COLO668 (cell line): ENCODE measurements around the gene POR.

Source experiments
- DNase-seq: peaks from one replicate; lab custom pipeline; 2025; ENCODE audit not compliant: unreplicated experiment; lab: John Stamatoyannopoulos, UW

The POR gene

DNA sequence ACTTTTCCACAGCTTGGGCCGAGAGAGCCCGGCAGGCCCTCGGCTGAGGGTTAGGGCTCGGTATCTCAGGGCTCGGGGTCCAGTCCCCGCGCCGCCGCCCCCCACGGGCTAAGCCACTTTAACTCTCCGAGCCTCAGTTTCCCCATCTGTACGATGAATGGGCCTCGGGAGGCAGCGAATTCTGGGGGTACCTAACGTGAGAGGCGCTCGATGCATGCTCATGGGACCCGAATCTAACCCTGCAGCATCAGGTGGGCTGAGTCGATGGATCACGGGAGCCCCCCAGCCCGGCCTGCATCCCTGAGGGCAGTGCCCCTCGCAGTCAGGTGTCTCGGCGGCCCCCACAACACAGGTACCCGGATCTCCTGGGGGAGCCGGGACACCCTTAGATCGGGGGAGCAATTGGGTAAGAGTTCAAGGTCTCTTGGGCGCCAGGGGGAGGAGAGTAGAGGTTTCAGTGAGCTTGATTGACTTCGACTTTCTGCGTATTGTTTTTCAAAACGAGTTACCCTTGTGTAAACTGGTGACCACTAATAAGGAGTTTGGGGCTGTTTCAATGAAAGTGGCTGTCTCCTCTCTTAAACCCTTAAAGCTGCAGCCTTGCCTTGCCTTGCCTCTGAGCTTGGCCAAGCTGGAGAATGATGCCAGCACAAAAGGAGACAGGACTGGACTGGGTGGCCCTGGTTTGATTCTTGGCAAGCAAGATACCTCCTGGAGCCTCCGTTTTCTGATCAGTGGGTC, 631 bp downstream of the POR start:
- DNase-seq, result peak; percentile 15

DNA sequence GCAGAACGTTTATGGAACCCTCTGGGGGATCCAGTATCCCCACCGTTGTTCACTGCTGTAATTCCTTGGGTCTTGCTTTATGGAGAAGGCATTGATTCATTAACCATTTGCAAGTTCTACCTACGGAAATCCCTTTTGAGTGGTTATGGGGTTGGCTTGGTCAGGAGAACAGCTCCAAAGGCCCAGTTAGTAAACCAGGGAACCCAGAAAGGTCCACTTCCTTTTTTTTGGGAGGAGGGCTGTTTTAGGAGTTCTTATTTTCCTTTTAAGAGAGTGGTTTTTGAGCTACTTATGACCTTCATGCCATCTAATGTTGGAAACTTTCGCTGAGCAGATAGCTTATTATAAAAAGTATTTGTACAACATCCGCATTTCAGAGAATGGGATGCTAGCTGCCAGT, 1.3 kb downstream of the POR start:
- no peak for DNase-seq

DNA sequence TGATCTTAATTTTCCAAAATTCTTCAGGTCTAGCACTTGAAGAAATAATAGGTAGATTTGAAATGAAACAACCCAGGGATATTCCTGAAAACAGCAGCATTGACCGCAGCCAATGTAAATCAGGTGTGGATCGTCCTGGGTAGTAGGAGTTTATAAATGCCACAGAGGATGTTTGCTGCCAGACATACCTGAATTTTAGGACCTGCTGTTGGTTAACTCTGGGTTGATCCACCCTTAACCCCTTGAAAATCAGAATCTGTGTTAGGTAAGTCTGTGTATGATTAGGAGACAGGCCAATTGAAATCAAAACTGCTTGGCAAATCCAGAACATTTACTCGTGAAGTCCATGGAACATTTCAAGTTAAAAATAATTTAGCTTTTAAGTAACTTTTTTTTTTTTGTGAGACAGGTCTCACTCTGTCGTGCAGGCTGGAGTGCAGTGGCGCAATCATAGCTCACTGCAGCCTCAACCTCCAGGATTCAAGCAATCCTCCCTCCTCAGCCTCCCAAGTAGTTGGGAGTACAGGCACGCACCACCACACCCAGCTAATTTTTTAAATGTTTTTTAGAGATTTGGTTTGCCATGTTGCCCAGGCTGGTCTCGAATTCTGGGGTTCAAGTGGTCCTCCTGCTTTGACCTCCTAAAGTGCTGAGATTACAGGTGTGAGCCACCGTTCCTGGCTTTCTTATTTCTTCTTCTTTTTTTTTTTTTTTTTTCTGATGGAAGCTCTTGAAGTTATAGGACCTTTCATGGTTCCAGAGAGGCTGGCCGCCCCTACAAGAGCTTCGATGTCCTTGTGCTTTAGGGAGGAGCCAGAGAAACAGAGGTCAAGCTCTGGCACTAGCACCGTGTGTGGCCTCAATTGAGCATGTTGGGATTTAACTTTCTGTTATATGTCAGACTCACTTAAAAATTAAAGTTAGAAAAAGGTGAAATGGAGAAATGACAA, 2.0 kb downstream of the POR start:
- no peak for DNase-seq

DNA sequence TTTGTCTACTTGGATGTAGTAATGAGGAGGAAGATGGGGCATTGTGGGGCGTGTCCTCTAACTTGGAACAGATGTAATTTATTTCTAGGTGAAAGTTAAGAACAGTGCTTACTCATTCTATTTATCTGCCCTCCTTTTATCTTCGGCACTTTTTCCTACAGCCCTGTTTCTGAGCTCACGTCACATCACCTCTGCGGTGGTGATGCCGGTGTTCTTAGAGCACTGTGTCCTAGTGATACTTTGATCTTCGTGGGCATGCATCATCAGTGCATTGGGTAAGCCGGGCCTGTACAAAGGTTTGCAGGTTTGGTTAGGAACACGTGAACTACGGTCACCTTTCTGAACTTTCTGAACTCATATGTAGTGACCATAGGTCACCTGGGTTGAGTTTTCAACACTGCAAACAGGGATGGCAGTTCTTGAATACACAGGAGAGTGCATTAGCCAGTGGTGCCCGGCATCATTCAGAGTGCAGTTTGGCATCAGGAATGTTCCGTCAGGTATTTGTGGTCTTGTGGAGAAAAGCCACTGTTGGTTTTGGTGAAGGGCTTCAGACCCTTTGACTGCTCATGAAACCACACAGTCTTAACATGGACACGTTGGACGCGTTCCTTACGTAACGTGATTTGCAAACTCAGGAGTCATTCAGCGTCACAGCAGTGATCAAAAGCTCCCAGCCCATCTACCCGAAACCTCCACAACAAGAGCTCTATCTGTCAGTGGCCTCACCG, 5.6 kb downstream of the POR start:
- no peak for DNase-seq

GRCh38 chr7:75921479-75921878, 6.5 kb downstream of the POR start:
- DNase-seq, result no peak

GRCh38 chr7:75922966-75923603, 8.1 kb downstream of the POR start:
- no peak for DNase-seq

- DNase-seq, result no peak
These were observed 9.3 kb downstream of the POR start for GRCh38 chr7:75924256-75924655.

GRCh38 chr7:75924889-75925288, 9.9 kb downstream of the POR start:
- DNase-seq, result no peak

GRCh38 chr7:75925717-75926435, 10.9 kb downstream of the POR start:
- no peak for DNase-seq

GRCh38 chr7:75928568-75928914, 13.6 kb downstream of the POR start:
- no peak for DNase-seq

GRCh38 chr7:75931680-75932079, 16.7 kb downstream of the POR start:
- DNase-seq, result peak; percentile 68

DNA sequence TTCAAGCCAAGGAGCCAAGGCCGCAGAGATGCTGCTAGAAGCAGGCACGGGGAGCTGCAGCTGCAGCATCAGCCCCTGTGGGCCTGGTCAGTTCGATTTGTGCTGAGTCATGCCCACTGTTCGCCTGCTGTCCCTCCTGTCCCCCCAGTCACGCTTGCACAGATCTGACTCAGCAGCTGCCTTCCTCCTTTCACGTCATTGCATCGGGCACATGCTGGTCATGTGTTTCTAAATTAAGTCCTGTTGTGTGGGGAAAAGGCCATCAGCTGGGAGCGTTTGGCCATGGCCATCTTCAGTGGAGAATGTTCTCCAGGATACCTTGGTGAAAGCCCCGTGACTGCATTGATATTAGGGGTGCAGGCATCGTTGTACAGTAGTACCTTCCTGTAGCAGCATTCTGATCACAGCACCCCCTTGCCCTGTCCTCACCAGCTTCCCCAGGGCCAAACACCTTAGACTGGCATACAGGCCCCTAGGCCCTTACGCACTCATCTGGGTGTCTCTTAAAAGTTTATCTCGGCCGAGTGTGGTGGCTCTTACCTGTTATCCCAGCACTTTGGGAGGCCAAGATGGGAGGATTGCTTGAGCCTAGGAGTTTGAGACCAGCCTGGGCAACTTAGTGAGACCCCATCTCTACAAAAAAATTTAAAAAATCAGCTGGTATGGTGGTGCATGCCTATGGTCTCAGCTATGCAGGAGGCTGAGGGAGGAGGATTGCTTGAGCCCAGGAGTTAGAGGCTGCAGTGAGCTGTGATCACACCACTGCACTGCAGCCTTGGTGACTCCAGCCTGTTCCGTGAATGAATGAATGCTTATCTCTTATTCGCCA, 23.2 kb downstream of the POR start:
- peak; percentile 11 for DNase-seq

- DNase-seq, result peak; percentile 18
These were observed 24.0 kb downstream of the POR start for GRCh38 chr7:75938921-75939320.

- DNase-seq, result no peak
These were observed 28.9 kb downstream of the POR start for GRCh38 chr7:75943864-75944263.

GRCh38 chr7:75944507-75944906, 29.6 kb downstream of the POR start:
- DNase-seq, result no peak

- DNase-seq, result no peak
These were observed 30.6 kb downstream of the POR start for GRCh38 chr7:75945297-75946168.

DNA sequence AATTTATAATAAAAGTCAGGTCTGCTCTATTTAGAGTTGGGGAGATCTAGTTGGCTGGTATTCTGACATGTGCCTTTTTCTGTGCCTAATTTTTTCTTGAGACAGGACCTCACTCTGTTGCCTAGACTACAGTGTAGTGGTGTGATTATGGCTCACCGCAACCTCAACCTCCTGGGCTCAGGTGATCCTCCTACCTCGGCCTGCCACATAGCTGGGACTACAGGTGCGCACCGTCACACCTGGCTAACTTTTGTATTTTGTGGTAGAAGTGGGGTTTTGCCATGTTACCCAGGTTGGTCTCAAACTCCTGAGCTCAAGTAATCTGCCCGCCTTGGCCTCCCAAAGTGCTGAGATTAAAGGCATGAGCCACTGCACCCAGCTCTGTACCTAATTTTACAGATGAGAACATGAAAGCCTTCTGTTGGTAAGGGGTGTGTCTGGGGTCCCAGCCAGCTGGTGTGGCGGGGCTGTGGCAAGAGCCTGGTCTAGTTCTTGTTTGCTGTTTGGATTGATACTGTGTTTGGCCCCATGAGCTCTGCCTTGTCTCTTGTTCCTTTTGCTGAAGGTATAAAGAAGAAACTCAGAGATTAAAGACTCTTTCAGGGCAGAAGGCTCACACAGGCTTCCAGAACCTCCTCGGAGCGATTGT, 31.4 kb downstream of the POR start:
- DNase-seq, result no peak

DNA sequence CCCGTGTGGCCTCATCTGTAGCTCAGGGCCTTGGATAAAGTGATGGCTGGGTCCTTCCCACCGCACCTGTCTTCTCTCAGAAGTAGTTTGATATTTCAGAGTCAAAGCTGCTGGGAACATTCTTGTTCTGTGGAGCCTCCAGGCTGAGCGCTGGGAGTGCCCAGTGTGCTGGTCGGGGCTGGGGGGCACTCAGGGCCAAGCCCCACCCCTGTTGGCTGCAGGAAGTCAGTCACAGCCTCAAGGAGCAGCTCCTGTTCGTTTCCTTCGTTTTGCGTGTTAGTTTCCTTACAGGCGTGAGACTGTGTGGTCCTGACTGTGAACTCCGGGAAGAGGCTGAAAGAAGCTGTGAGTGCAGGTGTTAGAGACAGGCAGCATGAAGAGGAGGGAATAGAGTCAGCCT, 33.2 kb downstream of the POR start:
- DNase-seq, result no peak
